Gastrocnemius medialis (tissue), 4 donors: ENCODE measurements around the gene WDFY4.

Experiments
- POLR2A ChIP-seq, 2 donors: fragments of 450-650 bp; IDR thresholded peaks; one replicate each; pipeline ENCODE4 v1.6.1; 2017; ENCODE audit warnings: antibody characterized with exemption in 2 of 2, mild to moderate bottlenecking in 2 of 2, moderate library complexity in 2 of 2
- TF ChIP-seq, protein P1 (sequence below), 5 experiments: fragments of 450-650 bp in 3 of 5; fragments of 200-600 bp in 2 of 5; sonication (generic) in 2 of 5; IDR thresholded peaks in 4 of 5; conservative IDR thresholded peaks in 1 of 5; 1 replicate in 4 of 5; 2 replicates in 1 of 5; pipeline ENCODE4 v1.5.1; 2016 to 2019; ENCODE audit warnings: antibody characterized with exemption in 5 of 5, mild to moderate bottlenecking in 3 of 5, moderate library complexity in 3 of 5

DNA sequence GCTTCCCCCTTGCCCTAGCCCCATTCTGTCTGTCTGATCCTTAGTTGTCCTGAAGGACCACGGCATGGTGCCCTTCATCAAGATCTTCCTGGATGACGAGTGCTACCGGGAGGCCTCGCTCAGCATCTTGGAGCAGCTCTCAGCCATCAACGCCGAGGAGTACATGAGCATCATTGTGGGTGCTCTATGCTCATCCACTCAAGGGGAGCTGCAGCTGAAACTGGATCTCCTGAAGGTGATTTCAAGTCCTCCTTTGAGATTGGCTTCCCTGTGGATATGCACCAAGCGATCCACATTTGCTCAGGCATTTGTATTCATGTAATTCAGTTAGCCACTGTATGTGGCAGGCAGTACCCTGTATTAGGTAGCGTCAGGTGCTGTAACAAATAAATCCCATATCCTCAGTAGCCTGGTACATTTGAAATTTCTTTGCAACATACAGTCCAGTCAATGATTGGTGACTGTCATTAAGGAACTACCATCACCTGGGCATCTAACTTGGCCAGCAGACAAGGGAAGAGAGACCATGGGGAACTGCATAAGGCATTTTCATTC, 51.2 kb downstream of the WDFY4 start:
- TF ChIP-seq, protein P1, sequence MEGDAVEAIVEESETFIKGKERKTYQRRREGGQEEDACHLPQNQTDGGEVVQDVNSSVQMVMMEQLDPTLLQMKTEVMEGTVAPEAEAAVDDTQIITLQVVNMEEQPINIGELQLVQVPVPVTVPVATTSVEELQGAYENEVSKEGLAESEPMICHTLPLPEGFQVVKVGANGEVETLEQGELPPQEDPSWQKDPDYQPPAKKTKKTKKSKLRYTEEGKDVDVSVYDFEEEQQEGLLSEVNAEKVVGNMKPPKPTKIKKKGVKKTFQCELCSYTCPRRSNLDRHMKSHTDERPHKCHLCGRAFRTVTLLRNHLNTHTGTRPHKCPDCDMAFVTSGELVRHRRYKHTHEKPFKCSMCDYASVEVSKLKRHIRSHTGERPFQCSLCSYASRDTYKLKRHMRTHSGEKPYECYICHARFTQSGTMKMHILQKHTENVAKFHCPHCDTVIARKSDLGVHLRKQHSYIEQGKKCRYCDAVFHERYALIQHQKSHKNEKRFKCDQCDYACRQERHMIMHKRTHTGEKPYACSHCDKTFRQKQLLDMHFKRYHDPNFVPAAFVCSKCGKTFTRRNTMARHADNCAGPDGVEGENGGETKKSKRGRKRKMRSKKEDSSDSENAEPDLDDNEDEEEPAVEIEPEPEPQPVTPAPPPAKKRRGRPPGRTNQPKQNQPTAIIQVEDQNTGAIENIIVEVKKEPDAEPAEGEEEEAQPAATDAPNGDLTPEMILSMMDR (IDR thresholded peaks at IDR 0.05 in 4 of 5, conservative IDR thresholded peaks at IDR 0.05 in 1 of 5) = no peak
- TF ChIP-seq POLR2A (IDR thresholded peaks at IDR 0.05) = no peak
